Measurements from ENCODE around the gene PHEX.

- TF ChIP-seq CTCF (conservative IDR thresholded peaks at IDR 0.05) (no peak), ZFX (IDR thresholded peaks at IDR 0.05) (no peak)
Measured at GRCh38 chrX:22203186-22203585, 171.1 kb downstream of the PHEX start.

Data from C4-2B (cell line).